Peyer's patch (tissue), 4 donors: ENCODE results near the gene FGD3. TPM values are rescaled to one million over a fixed set of nuclear protein-coding genes. Genes with fewer than 3 reads are reported as not detected.
"Not testable (repeated sequence)": the region's sequence is repeated elsewhere in the genome, so short reads cannot be mapped to it uniquely, and the experiment has no call there.

Experiments
- DNase-seq, 3 donors: peaks; one replicate each; pipeline ENCODE4 v3.0.0-alpha.2; 2017 to 2019
- H3K27ac ChIP-seq, 4 donors: fragments of 200-600 bp; sonication (generic); one replicate each; pipeline ENCODE4 v1.5.1; 2016 to 2019
- H3K27me3 ChIP-seq, 2 donors: fragments of 200-600 bp; sonication (generic); one replicate each; pipeline ENCODE4 v1.5.1; 2019
- H3K36me3 ChIP-seq, 3 donors: fragments of 200-600 bp; sonication (generic); one replicate each; pipeline ENCODE4 v1.5.1; 2016 to 2019
- H3K4me1 ChIP-seq, 4 donors: fragments of 200-600 bp; sonication (generic); one replicate each; pipeline ENCODE4 v1.5.1; 2016 to 2019
- H3K4me3 ChIP-seq, 4 donors: fragments of 200-600 bp; sonication (generic); 1 replicate in 3 of 4; 2 replicates in 1 of 4; pipeline ENCODE4 v1.5.1; 2016 to 2019; ENCODE audit warnings: mild to moderate bottlenecking in 1 of 4
- H3K9me3 ChIP-seq, 4 donors: fragments of 200-600 bp; sonication (generic); one replicate each; pipeline ENCODE4 v1.5.1; 2016 to 2019; ENCODE audit warnings: mild to moderate bottlenecking in 1 of 4
- CTCF ChIP-seq, 6 experiments: fragments of 450-650 bp in 4 of 6; fragments of 200-600 bp in 2 of 6; sonication (generic) in 1 of 6; IDR thresholded peaks; one replicate each; pipeline ENCODE4 v1.5.1; 2017 to 2019; ENCODE audit warnings: antibody characterized with exemption in 6 of 6, mild to moderate bottlenecking in 3 of 6, moderate library complexity in 1 of 6
- POLR2A ChIP-seq, 2 donors: fragments of 450-650 bp; IDR thresholded peaks; one replicate each; pipeline ENCODE4 v1.5.1; 2017; ENCODE audit warnings: antibody characterized with exemption in 2 of 2, mild to moderate bottlenecking in 2 of 2, moderate library complexity in 2 of 2
- total RNA-seq, 4 donors: library from RNA; depleted of rRNA; stranded (reverse); fragments of >200 nt; gene quantifications; one replicate each; pipeline ENCODE4 v1.1.0, GENCODE V29; 2016

FGD3 gene
- total RNA-seq, 4 donors from 2014 or later: 4.6 to 48.7 (median 7.8) TPM

- TF ChIP-seq CTCF (IDR thresholded peaks at IDR 0.05) (no peak), POLR2A (IDR thresholded peaks at IDR 0.05) (no peak)
- Histone ChIP-seq H3K36me3 (peaks cover 0 to 3% (median 0%) of the 10 kb centered on the region in 3 donors), H3K27me3 (no peaks in the 10 kb centered on the region), H3K4me3 (no peak overlapping the region), H3K4me1 (no peaks in the 10 kb centered on the region), H3K9me3 (no peaks in the 10 kb centered on the region), H3K27ac (no peak overlapping the region)
- DNase-seq: peak in 2 of 3 donors; percentile 14 to 22
These were observed 66.7 kb downstream of the FGD3 start for GRCh38 chr9:93013856-93014582.

GRCh38 chr9:93015190-93015589, 67.9 kb downstream of the FGD3 start:
- not testable (repeated sequence) for H3K4me3 ChIP-seq, H3K9me3 ChIP-seq, H3K36me3 ChIP-seq, H3K27ac ChIP-seq, H3K27me3 ChIP-seq, H3K4me1 ChIP-seq
- DNase-seq: peak in 2 of 3 donors; percentile 12 to 14

GRCh38 chr9:93017621-93018020, 70.3 kb downstream of the FGD3 start:
- Histone ChIP-seq H3K9me3 (no peaks in the 10 kb centered on the region), H3K27ac (no peak overlapping the region), H3K4me1 (no peaks in the 10 kb centered on the region), H3K36me3 (peaks cover 0 to 3% (median 0%) of the 10 kb centered on the region in 3 donors), H3K27me3 (no peaks in the 10 kb centered on the region), H3K4me3 (no peak overlapping the region)
- peak in 2 of 3 donors; percentile 24 to 28 for DNase-seq
- TF ChIP-seq CTCF (IDR thresholded peaks at IDR 0.05) (no peak), POLR2A (IDR thresholded peaks at IDR 0.05) (no peak)

- H3K36me3 ChIP-seq: no peaks in the 10 kb centered on the region
- no peaks in the 10 kb centered on the region for H3K9me3 ChIP-seq
- peak in 1 of 3 donors; percentile 31 for DNase-seq
- H3K4me3 ChIP-seq: no peak overlapping the region
- H3K27me3 ChIP-seq: no peaks in the 10 kb centered on the region
- no peak for TF ChIP-seq POLR2A (IDR thresholded peaks at IDR 0.05)
- no peak for TF ChIP-seq CTCF (IDR thresholded peaks at IDR 0.05)
- no peak overlapping the region for H3K27ac ChIP-seq
- H3K4me1 ChIP-seq: no peaks in the 10 kb centered on the region
These were observed 72.8 kb downstream of the FGD3 start for GRCh38 chr9:93020151-93020550.

- no peaks in the 10 kb centered on the region for H3K9me3 ChIP-seq
- H3K36me3 ChIP-seq: no peaks in the 10 kb centered on the region
- TF ChIP-seq CTCF (IDR thresholded peaks at IDR 0.05) (peak in 1 of 6 experiments; percentile 20), POLR2A (IDR thresholded peaks at IDR 0.05) (no peak)
- H3K27me3 ChIP-seq: no peaks in the 10 kb centered on the region
- H3K4me3 ChIP-seq: no peak overlapping the region
- peak in 2 of 3 donors; percentile 44 to 47 for DNase-seq
- H3K27ac ChIP-seq: no peak overlapping the region
- H3K4me1 ChIP-seq: no peaks in the 10 kb centered on the region
These were observed 73.7 kb downstream of the FGD3 start for GRCh38 chr9:93020771-93021670.

- Histone ChIP-seq H3K27ac (no peak overlapping the region), H3K9me3 (no peaks in the 10 kb centered on the region), H3K4me1 (no peaks in the 10 kb centered on the region), H3K4me3 (no peak overlapping the region), H3K36me3 (no peaks in the 10 kb centered on the region), H3K27me3 (no peaks in the 10 kb centered on the region)
- DNase-seq: no peak
- TF ChIP-seq POLR2A (IDR thresholded peaks at IDR 0.05): no peak
- no peak for TF ChIP-seq CTCF (IDR thresholded peaks at IDR 0.05)
These were observed 74.7 kb downstream of the FGD3 start for GRCh38 chr9:93022066-93022465.
